Skeletal muscle satellite cell (primary cell): ENCODE results near the gene TPR. TPM values are rescaled to one million over a fixed set of nuclear protein-coding genes. Genes with fewer than 3 reads are reported as not detected.
"Not testable (repeated sequence)": the region's sequence is repeated elsewhere in the genome, so short reads cannot be mapped to it uniquely, and the experiment has no call there.

Experiments used
- H3K27me3 ChIP-seq: 2 replicates; pipeline ENCODE4 v1.7.0; 2013; ENCODE audit warnings: low read length; ENCODE audit not compliant: control insufficient read depth, insufficient read depth
- H3K36me3 ChIP-seq: 2 replicates; pipeline ENCODE4 v1.7.0; 2013; ENCODE audit warnings: mild to moderate bottlenecking, control low read depth, low read length; ENCODE audit not compliant: insufficient read depth
- H3K4me1 ChIP-seq: 2 replicates; pipeline ENCODE4 v1.7.0; 2013; ENCODE audit warnings: low read length; ENCODE audit not compliant: control insufficient read depth, insufficient read depth
- H3K4me2 ChIP-seq: 2 replicates; pipeline ENCODE4 v1.7.0; 2013; ENCODE audit warnings: mild to moderate bottlenecking, low read length
- H3K4me3 ChIP-seq: 2 replicates; pipeline ENCODE4 v1.7.0; 2013; ENCODE audit warnings: low read length
- H3K9ac ChIP-seq: 2 replicates; pipeline ENCODE4 v1.7.0; 2013; ENCODE audit warnings: mild to moderate bottlenecking, low read depth, low read length, moderate library complexity
- H3K9me3 ChIP-seq: replicated peaks from 2 replicates; pipeline ENCODE4 v1.7.0; 2013; ENCODE audit warnings: mild to moderate bottlenecking, control low read depth, low read length
- total RNA-seq: library from RNA; depleted of rRNA; stranded (reverse); fragments of >200 nt; gene quantifications from 2 replicates; pipeline ENCODE4 v1.2.3, GENCODE V29; 2012; rRNA removed

The TPR gene
- total RNA-seq, result 46.3 and 61.3 TPM in 2 replicates

DNA sequence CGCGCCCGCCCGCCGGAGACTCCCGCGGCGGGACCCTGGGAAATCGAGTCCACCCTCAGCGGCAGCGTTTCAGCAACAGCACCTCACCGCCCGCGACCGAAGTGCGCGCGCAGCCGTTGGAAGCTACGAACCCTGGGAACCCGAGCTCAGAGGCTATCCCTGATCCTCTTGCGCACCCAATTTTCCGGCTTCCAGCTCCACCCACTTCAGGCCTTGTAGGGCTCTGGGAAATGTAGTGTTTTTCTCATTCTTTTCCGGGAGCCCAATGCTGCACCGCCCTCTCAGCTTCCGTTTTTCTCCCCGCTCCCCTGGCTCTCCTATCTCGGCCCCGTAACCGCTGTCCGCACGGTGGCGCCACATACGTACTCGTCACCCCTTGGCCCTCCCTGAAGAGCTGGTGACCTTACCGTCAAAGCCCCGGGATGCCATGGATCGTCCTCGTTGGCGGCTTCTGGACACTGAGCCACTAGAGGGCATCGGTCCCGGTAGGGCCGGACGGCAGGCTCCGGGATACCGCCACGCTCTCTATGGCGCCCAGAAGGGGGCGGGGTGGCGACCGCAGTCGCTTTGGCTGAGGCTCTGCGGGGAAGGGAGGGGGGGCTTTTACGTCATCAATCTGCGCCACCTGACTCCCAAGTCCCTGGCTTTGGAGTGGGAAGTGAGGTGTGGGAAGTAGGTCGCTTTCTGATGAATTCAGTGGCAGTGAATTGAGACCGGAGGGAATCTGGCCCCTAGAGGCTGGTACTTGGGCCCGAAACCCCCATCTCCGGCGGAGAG lies at the start of gene TPR, which contains the start of gene ODR4:
Gene TPR, minus strand, starts transcription at position 102 of the 777 bp plus-strand sequence. CDS start 225 bp downstream, outside the sequence.
Gene ODR4, plus strand, starts transcription at position 687 of the 777 bp plus-strand sequence. CDS start 3,948 bp downstream, outside the sequence.
- peak within 1 kb of the TSS; percentile 93 for H3K4me3 ChIP-seq
- H3K4me2 ChIP-seq, result peak within 1 kb of the TSS; percentile 86
- peaks cover 21% of the 10 kb centered on the region for H3K36me3 ChIP-seq
- H3K27me3 ChIP-seq, result no peaks in the 10 kb centered on the region
- peaks cover 10% of the 10 kb centered on the region for H3K4me1 ChIP-seq
- H3K9ac ChIP-seq, result peak within 1 kb of the TSS; percentile 95
- H3K9me3 ChIP-seq, result no peaks in the 10 kb centered on the region

DNA sequence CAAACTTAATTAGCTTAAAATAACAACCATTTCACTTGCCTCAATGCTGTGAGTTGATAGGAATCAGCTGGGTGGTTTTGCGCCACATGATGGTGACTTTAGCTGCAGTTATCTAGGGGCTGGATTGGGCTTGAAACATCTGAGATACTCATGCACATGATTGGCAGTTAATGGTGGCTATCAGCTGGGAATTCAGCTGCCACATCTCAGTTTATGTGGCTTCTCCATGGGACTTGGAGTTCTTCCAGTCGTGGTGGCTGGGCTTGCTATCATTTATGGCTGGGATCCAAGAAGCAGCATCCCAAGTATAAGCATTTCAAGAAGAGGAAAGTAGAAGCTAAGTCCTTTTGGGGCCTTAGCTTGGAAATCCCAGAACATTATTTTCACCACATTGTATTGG lies 49.5 kb upstream of the TPR start:
- Histone ChIP-seq H3K4me1 (no peaks in the 10 kb centered on the region), H3K9ac (no peak overlapping the region), H3K4me3 (no peak overlapping the region), H3K36me3 (peaks cover 13% of the 10 kb centered on the region), H3K4me2 (no peak overlapping the region), H3K9me3 (no peaks in the 10 kb centered on the region), H3K27me3 (no peaks in the 10 kb centered on the region)

DNA sequence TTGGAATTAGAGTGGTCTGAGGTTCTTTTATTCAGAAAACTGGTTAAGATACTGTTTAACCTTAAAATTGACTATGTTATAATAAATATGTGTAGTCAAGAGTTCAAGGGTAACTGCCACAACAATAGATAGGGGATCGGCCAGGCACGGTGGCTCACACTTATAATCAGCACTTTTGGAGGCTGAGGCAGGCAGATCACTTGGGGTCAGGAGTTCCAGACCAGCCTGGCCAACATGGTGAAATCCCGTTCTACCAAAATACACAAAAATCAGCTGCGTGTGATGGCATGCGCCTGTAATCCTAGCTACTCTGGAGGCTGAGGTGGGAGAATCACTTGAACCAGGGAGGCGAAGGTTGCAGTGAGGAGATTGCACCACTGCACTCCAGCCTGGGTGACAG lies 46.4 kb upstream of the TPR start:
- H3K4me2 ChIP-seq, result no peak overlapping the region
- peaks cover 25% of the 10 kb centered on the region for H3K36me3 ChIP-seq
- no peak overlapping the region for H3K4me3 ChIP-seq
- no peaks in the 10 kb centered on the region for H3K9me3 ChIP-seq
- H3K9ac ChIP-seq, result no peak overlapping the region
- no peaks in the 10 kb centered on the region for H3K27me3 ChIP-seq
- no peaks in the 10 kb centered on the region for H3K4me1 ChIP-seq

DNA sequence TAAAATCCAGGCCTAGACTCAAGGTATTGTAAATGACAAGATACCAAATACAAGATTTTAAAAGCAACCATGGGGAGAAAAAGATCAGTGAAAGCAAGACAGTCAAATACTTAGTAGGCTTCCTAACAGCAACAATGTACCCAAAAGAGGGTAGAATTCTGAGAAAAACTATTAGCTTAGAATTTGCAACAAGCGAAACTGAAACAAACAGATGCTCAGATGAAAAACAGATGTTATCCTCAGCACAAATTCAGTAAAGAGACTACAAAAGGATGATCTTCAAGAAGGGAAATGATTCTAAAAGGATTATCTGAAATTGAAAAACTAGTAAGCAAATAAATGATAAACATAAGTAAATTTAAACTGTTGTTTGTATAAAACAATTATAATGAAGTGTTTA lies 45.9 kb upstream of the TPR start:
- Histone ChIP-seq H3K4me3 (no peak overlapping the region), H3K36me3 (peaks cover 25% of the 10 kb centered on the region), H3K4me1 (no peaks in the 10 kb centered on the region), H3K9ac (no peak overlapping the region), H3K9me3 (no peaks in the 10 kb centered on the region), H3K4me2 (no peak overlapping the region), H3K27me3 (no peaks in the 10 kb centered on the region)

DNA sequence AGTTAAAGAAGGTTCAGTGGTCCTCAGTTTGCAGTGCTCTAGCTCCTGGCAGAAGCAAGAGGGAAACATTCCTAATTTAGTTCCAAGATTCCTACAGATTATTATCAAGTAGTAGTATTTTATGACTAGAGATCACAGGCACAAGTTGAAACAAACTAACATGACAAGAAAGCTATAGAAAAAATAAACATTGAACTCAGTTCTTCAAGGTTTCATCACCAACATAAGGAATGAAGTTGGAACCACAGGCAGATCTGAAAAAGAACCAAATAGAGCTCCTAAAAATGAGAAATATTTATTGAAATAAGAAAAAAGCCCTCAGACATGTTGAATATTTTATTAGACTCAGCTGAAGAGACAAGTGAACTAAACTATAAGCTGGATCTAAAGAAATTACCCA lies 45.3 kb upstream of the TPR start:
- Histone ChIP-seq H3K36me3 (peaks cover 25% of the 10 kb centered on the region), H3K9ac (no peak overlapping the region), H3K4me3 (no peak overlapping the region), H3K4me2 (no peak overlapping the region), H3K4me1 (no peaks in the 10 kb centered on the region), H3K27me3 (no peaks in the 10 kb centered on the region), H3K9me3 (no peaks in the 10 kb centered on the region)

DNA sequence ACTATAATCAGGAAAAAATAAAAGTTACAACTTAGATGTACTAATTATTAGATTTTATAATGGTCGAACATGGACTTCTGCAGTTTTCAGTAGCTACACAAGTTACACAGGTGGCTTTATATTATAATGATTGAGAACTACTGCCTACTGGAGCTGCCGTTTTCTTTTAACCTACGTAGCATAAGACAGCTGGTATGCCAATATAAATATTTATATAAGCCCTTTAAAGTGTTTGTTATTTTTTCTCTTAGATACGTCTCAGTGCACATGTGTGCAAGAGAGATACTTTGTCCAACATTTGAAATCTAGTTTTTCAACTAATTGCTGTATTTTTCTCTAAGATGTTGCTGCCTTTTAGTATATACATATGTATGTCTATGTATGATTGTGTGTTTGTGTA lies 43.5 kb upstream of the TPR start:
- Histone ChIP-seq H3K4me3 (no peak overlapping the region), H3K36me3 (peaks cover 28% of the 10 kb centered on the region), H3K9me3 (no peaks in the 10 kb centered on the region), H3K27me3 (no peaks in the 10 kb centered on the region), H3K9ac (no peak overlapping the region), H3K4me1 (no peaks in the 10 kb centered on the region), H3K4me2 (no peak overlapping the region)

DNA sequence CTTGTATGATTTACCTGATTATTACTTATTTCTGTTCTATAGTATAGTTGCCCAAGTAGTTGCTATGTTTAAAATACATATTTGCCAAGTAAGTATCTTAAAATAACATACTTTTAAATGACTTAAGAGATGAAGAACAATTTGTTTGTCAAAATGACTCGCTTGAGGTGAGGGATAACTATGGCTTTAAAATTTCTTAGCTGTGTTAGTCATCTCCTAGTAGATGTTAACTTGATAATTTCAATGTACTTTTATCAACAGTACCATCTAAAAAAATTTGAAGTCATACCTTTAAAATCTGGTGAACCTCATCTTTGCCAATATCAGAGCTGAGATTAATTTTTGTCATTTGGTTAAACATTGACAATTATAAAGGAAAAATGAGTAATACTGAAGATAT lies 38.3 kb upstream of the TPR start:
- peaks cover 22% of the 10 kb centered on the region for H3K36me3 ChIP-seq

DNA sequence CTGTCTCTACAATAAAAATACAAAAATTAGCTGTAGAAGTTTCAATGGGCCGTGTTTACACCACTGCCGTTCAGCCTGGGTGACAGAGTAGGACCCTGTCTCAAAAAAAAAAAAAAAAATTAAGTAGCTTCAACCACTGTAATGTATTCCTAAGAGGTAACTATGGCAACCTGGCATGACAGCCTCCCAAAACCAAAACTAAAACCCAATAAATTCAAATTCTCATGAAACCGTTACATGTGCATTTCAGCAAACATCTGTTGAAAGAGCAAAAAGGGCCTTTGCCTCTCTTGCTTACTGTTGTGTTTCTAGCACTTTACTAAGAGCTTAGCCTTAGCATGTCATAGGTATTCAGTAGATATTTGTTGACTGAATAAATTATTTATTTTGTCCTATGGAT lies 34.0 kb upstream of the TPR start:
- Histone ChIP-seq H3K4me2 (no peak overlapping the region), H3K4me1 (no peaks in the 10 kb centered on the region), H3K36me3 (peaks cover 47% of the 10 kb centered on the region), H3K4me3 (no peak overlapping the region), H3K9ac (no peak overlapping the region), H3K9me3 (no peaks in the 10 kb centered on the region), H3K27me3 (no peaks in the 10 kb centered on the region)

More for the DNA sequence above, 38.3 kb upstream of the TPR start:
- Histone ChIP-seq H3K27me3 (no peaks in the 10 kb centered on the region), H3K4me2 (no peak overlapping the region), H3K4me1 (no peaks in the 10 kb centered on the region), H3K9me3 (no peaks in the 10 kb centered on the region), H3K4me3 (no peak overlapping the region), H3K9ac (no peak overlapping the region)

DNA sequence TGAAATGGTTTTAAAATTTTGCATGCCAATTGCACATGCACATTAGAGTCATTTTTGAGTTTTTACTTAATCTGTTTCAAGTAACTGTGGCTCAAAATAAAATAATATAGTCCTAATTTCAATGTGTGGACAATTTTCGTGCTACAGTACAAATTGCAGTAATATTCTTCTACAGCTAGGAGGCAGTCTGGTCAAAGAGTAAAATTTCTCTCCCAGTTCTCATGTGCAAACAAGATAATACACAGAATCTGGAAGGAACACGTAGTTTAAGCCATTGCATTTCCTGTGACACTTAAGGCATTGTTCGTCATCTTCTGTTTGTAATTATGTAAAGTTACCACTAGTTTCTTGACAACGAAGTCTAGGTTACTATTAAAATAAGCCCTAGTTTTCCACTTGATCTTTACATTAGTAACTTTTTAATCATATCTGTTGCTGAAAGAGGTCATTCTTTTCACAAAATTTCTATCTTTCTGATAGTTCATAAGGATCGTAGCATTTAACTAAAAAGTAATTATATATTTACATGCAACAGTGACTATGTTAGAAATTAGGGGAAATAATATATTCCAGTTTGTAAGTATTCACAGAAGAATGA lies 29.5 kb upstream of the TPR start:
- H3K9ac ChIP-seq, result no peak overlapping the region
- H3K27me3 ChIP-seq, result no peaks in the 10 kb centered on the region
- peaks cover 4% of the 10 kb centered on the region for H3K4me1 ChIP-seq
- no peak overlapping the region for H3K4me3 ChIP-seq
- H3K9me3 ChIP-seq, result no peaks in the 10 kb centered on the region
- H3K4me2 ChIP-seq, result no peak overlapping the region
- peaks cover 46% of the 10 kb centered on the region for H3K36me3 ChIP-seq

DNA sequence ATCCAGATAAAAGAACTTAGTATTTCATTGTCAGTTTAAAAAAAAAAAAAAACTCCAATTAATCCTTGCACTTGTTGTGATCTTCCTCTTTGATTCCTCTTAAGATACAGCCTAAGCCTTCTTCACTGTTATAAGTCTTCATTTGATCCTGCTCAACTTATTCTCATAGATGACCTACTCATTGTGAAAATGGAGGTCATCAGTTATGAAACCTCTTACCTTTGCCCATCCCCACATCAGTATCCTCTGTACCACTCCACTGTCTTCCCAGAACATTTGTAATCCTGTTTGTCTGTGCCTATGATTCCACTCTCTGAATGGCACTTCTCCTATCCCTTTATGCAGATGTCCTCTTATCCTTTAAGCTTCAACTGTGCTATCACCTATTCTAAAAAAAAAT lies 28.6 kb upstream of the TPR start:
- H3K9me3 ChIP-seq, result no peaks in the 10 kb centered on the region
- H3K36me3 ChIP-seq, result peaks cover 47% of the 10 kb centered on the region
- H3K4me2 ChIP-seq, result no peak overlapping the region
- no peak overlapping the region for H3K9ac ChIP-seq
- no peak overlapping the region for H3K4me3 ChIP-seq
- H3K4me1 ChIP-seq, result peaks cover 4% of the 10 kb centered on the region
- H3K27me3 ChIP-seq, result no peaks in the 10 kb centered on the region

DNA sequence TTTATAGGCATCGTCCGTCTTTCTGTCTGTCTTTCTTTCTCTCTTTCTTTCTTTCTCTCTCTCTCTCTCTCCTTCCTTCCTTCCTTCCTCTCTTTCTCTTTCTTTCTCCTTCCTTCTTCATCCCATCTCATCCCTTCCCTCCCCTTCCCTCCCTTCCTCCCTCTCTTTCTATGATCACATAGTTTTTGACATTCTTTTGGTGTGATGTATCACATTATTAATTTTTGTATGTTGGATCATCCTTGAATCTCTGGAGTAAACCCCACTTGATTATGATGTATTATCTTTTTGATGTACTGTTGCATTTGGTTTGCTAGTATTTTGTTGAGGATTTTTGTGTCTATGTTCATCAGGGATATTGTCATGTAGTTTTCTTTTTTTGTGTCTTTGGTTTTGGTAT lies 26.4 kb upstream of the TPR start:
- H3K4me3 ChIP-seq, H3K9ac ChIP-seq, H3K4me2 ChIP-seq, H3K4me1 ChIP-seq, H3K9me3 ChIP-seq, H3K27me3 ChIP-seq: not testable (repeated sequence)
- peaks cover 43% of the 10 kb centered on the region for H3K36me3 ChIP-seq

DNA sequence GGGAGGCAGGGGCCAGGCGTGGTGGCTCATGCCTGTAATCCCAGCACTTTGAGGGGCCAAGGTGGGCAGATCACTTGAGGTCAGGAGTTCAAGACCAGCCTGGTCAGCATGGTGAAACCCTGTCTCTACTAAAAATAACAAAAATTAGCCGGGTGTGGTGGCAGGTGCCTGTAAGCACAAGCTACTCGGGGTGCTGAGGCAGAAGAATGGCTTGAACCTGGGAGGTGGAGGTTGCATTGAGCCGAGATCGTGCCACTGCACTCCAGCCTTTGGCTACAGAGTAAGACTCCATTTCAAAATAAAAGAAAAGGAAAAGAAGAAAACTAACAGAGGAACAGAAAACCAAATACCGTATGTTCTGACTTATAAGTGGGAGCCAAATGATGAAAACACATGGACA lies 17.7 kb upstream of the TPR start:
- not testable (repeated sequence) for H3K9ac ChIP-seq, H3K4me1 ChIP-seq, H3K27me3 ChIP-seq, H3K9me3 ChIP-seq, H3K4me3 ChIP-seq, H3K4me2 ChIP-seq
- peaks cover 56% of the 10 kb centered on the region for H3K36me3 ChIP-seq
